ENCODE measurements around the gene BFSP1. TPM values are rescaled to one million over a fixed set of nuclear protein-coding genes. Genes with fewer than 3 reads are reported as not detected.

Gene BFSP1
- polyA plus RNA-seq, 1 of the 3 experiments (the other 2 are of a cell fraction), result 7.1 TPM

DNA sequence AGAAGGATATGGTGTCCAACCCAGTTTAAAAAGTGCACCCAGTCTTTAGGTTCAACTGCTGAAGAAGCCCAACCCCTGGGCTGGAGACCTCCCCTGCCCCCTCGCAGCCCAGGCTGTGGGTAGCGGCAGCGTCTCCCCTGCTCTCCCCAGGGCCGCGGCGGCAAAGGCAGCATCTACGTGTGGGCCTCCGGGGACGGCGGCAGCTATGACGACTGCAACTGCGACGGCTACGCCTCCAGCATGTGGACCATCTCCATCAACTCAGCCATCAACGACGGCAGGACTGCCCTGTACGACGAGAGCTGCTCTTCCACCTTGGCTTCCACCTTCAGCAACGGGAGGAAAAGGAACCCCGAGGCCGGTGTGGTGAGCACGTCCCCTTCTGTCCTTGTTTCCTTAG lies 77.6 kb downstream of the BFSP1 start:
- DNase-seq, result no peak
- no peak overlapping the region for H3K4me2 ChIP-seq
- TF ChIP-seq RFX5 (IDR thresholded peaks at IDR 0.05; ENCODE audit: low read length), result no peak
- TF ChIP-seq, protein P1, sequence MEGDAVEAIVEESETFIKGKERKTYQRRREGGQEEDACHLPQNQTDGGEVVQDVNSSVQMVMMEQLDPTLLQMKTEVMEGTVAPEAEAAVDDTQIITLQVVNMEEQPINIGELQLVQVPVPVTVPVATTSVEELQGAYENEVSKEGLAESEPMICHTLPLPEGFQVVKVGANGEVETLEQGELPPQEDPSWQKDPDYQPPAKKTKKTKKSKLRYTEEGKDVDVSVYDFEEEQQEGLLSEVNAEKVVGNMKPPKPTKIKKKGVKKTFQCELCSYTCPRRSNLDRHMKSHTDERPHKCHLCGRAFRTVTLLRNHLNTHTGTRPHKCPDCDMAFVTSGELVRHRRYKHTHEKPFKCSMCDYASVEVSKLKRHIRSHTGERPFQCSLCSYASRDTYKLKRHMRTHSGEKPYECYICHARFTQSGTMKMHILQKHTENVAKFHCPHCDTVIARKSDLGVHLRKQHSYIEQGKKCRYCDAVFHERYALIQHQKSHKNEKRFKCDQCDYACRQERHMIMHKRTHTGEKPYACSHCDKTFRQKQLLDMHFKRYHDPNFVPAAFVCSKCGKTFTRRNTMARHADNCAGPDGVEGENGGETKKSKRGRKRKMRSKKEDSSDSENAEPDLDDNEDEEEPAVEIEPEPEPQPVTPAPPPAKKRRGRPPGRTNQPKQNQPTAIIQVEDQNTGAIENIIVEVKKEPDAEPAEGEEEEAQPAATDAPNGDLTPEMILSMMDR (IDR thresholded peaks at IDR 0.05), result no peak
- TF ChIP-seq JUND (IDR thresholded peaks at IDR 0.05), result no peak
- TF ChIP-seq RCOR1 (IDR thresholded peaks at IDR 0.05; ENCODE audit: low read length), result no peak
- no peak for TF ChIP-seq NFIC (IDR thresholded peaks at IDR 0.05; ENCODE audit: borderline replicate concordance)
- TF ChIP-seq FOXJ3 (CRISPR knock-in tag; IDR thresholded peaks at IDR 0.05), result no peak
- TF ChIP-seq NRF1 (IDR thresholded peaks at IDR 0.05; ENCODE audit: low read depth, low read length), result no peak
- TF ChIP-seq, protein P2, sequence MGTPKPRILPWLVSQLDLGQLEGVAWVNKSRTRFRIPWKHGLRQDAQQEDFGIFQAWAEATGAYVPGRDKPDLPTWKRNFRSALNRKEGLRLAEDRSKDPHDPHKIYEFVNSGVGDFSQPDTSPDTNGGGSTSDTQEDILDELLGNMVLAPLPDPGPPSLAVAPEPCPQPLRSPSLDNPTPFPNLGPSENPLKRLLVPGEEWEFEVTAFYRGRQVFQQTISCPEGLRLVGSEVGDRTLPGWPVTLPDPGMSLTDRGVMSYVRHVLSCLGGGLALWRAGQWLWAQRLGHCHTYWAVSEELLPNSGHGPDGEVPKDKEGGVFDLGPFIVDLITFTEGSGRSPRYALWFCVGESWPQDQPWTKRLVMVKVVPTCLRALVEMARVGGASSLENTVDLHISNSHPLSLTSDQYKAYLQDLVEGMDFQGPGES (IDR thresholded peaks at IDR 0.05; ENCODE audit: low read depth, low read length), result no peak
- no peak for TF ChIP-seq EP300 (IDR thresholded peaks at IDR 0.05; ENCODE audit: borderline replicate concordance in 1 of 2, low read depth in 1 of 2, low read length in 1 of 2)
- TF ChIP-seq POLR2AphosphoS5 (IDR thresholded peaks at IDR 0.05; ENCODE audit: low read depth, low read length), result no peak
- TF ChIP-seq, protein P3, sequence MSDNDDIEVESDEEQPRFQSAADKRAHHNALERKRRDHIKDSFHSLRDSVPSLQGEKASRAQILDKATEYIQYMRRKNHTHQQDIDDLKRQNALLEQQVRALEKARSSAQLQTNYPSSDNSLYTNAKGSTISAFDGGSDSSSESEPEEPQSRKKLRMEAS (IDR thresholded peaks at IDR 0.05; ENCODE audit: low read depth), result no peak
- TF ChIP-seq SIN3A (IDR thresholded peaks at IDR 0.05; ENCODE audit: borderline replicate concordance, low read depth, low read length), result no peak
- no peak for TF ChIP-seq TCF12 (IDR thresholded peaks at IDR 0.05)
- TF ChIP-seq, protein P4, sequence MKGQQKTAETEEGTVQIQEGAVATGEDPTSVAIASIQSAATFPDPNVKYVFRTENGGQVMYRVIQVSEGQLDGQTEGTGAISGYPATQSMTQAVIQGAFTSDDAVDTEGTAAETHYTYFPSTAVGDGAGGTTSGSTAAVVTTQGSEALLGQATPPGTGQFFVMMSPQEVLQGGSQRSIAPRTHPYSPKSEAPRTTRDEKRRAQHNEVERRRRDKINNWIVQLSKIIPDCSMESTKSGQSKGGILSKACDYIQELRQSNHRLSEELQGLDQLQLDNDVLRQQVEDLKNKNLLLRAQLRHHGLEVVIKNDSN (IDR thresholded peaks at IDR 0.05; ENCODE audit: borderline replicate concordance, low read depth), result no peak
- TF ChIP-seq GABPA (IDR thresholded peaks at IDR 0.05; ENCODE audit: low read depth), result no peak
- no peaks in the 10 kb centered on the region for H3K27me3 ChIP-seq (ENCODE audit: insufficient read depth)
- no peaks in the 10 kb centered on the region for H3F3A ChIP-seq (replicated peaks; ENCODE audit: insufficient read depth)
- H3K36me3 ChIP-seq (replicated peaks in 1 of 2; ENCODE audit: control insufficient read depth in 1 of 2, insufficient read depth in 2 of 2, low read length in 1 of 2), result no peaks in the 10 kb centered on the region
- H3K4me1 ChIP-seq (ENCODE audit: control insufficient read depth in 1 of 2, insufficient read depth in 2 of 2, low read depth in 1 of 2, low read length in 1 of 2), result no peaks in the 10 kb centered on the region
- H3K27ac ChIP-seq (ENCODE audit: low read depth in 2 of 2, low read length in 1 of 2), result no peak overlapping the region
- H3K4me3 ChIP-seq (ENCODE audit: low read depth in 2 of 2, low read length in 1 of 2), result no peak overlapping the region
- WGBS (ENCODE audit: low lambda C conversion rate), result 46% methylated on average over 16 of the region's 22 CpGs
- no peaks in the 10 kb centered on the region for H3K9me2 ChIP-seq
- no peaks in the 10 kb centered on the region for H4K20me1 ChIP-seq (ENCODE audit: insufficient read depth)
- no peak overlapping the region for H2AFZ ChIP-seq (ENCODE audit: low read depth)
- no peaks in the 10 kb centered on the region for H3K9me3 ChIP-seq
- CTCF ChIA-PET, result interaction anchor here (1.2 to 1.3 kb wide), 2 partner anchors 22 to 650 kb away, joined by 3 to 10 read pairs; no protein-coding TSS in a partner anchor
- H3K9ac ChIP-seq, result no peak overlapping the region
- POLR2A ChIA-PET, result no interaction called here
- no peaks in the 10 kb centered on the region for H3K79me2 ChIP-seq (ENCODE audit: insufficient read depth)

DNA sequence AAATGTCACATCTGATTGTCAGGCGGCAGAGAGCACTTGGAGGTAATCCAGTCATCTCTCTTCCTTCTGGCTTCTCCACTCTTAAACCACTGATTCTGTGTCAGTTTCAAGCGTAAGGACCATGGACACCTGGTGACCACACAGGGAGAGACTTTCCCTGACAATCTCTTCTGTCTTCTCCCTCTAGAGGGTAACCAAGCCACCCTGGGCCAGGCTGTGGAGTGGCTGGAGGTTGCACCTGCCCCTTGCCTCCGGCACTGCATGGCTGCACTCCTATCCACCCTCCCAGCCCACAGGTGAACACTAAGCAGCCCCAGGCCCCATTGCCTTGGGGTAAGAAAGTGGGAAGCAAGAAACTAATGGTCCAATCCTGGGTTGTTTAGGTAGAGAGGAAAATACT lies 78.7 kb downstream of the BFSP1 start:
- H2AFZ ChIP-seq (ENCODE audit: low read depth), result no peak overlapping the region
- H3K4me3 ChIP-seq (ENCODE audit: low read depth in 2 of 2, low read length in 1 of 2), result no peak overlapping the region
- no peaks in the 10 kb centered on the region for H3K4me1 ChIP-seq (ENCODE audit: control insufficient read depth in 1 of 2, insufficient read depth in 2 of 2, low read depth in 1 of 2, low read length in 1 of 2)
- no peak overlapping the region for H3K4me2 ChIP-seq
- no peak overlapping the region for H3K9ac ChIP-seq
- no peak for DNase-seq
- H3F3A ChIP-seq (replicated peaks; ENCODE audit: insufficient read depth), result no peaks in the 10 kb centered on the region
- no peaks in the 10 kb centered on the region for H4K20me1 ChIP-seq (ENCODE audit: insufficient read depth)
- ChIA-PET POLR2A (no interaction called here), CTCF (interaction anchor here (1.2 to 1.3 kb wide), 2 partner anchors 21 to 648 kb away, joined by 3 to 10 read pairs; no protein-coding TSS in a partner anchor)
- no peaks in the 10 kb centered on the region for H3K9me2 ChIP-seq
- H3K36me3 ChIP-seq (replicated peaks in 1 of 2; ENCODE audit: control insufficient read depth in 1 of 2, insufficient read depth in 2 of 2, low read length in 1 of 2), result no peaks in the 10 kb centered on the region
- no peaks in the 10 kb centered on the region for H3K9me3 ChIP-seq
- no peaks in the 10 kb centered on the region for H3K27me3 ChIP-seq (ENCODE audit: insufficient read depth)
- 19% methylated on average over 3 of the region's 3 CpGs for WGBS (ENCODE audit: low lambda C conversion rate)
- H3K27ac ChIP-seq (ENCODE audit: low read depth in 2 of 2, low read length in 1 of 2), result no peak overlapping the region
- H3K79me2 ChIP-seq (ENCODE audit: insufficient read depth), result no peaks in the 10 kb centered on the region
- TF ChIP-seq RAD21 (IDR thresholded peaks at IDR 0.05; ENCODE audit: low read length) (no peak), FOXM1 (IDR thresholded peaks at IDR 0.05; ENCODE audit: low read depth) (no peak), NFIC (IDR thresholded peaks at IDR 0.05; ENCODE audit: borderline replicate concordance) (no peak), MXI1 (IDR thresholded peaks at IDR 0.05; ENCODE audit: low read depth, low read length) (no peak), GABPA (IDR thresholded peaks at IDR 0.05; ENCODE audit: low read depth) (no peak), CHD2 (IDR thresholded peaks at IDR 0.05; ENCODE audit: low read length, partially characterized antibody) (no peak), EP300 (IDR thresholded peaks at IDR 0.05; ENCODE audit: borderline replicate concordance in 1 of 2, low read depth in 1 of 2, low read length in 1 of 2) (no peak), TCF12 (IDR thresholded peaks at IDR 0.05) (no peak)
- TF ChIP-seq, protein P5, sequence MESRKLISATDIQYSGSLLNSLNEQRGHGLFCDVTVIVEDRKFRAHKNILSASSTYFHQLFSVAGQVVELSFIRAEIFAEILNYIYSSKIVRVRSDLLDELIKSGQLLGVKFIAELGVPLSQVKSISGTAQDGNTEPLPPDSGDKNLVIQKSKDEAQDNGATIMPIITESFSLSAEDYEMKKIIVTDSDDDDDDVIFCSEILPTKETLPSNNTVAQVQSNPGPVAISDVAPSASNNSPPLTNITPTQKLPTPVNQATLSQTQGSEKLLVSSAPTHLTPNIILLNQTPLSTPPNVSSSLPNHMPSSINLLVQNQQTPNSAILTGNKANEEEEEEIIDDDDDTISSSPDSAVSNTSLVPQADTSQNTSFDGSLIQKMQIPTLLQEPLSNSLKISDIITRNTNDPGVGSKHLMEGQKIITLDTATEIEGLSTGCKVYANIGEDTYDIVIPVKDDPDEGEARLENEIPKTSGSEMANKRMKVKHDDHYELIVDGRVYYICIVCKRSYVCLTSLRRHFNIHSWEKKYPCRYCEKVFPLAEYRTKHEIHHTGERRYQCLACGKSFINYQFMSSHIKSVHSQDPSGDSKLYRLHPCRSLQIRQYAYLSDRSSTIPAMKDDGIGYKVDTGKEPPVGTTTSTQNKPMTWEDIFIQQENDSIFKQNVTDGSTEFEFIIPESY (IDR thresholded peaks at IDR 0.05; ENCODE audit: borderline replicate concordance, low read depth), result no peak

Data from SK-N-SH (cell line).